ENCODE data around the gene BBLN. TPM values are rescaled to one million over a fixed set of nuclear protein-coding genes. Genes with fewer than 3 reads are reported as not detected.

BBLN gene
- total RNA-seq, 1 donor from 2014 or later = 69.4 TPM

DNA sequence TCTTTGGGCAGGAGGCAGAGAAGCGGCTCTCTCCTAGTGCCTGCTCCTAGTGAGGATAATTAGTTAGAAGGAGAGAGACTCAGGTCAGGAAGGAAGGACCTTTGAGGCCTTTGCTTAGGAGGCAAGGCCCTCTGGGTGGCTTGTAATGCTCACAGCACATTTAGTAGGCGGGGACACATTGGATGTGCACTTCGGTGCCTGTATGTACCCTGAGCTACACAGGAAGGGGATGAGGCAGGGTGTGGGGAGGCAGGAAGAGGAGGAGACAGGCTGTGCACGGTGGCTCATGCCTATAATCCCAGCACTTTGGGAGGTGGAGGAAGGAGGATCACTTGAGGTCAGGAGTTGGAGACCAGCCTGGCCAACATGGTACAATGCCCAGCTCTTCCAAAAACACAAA is 18.0 kb upstream of the BBLN start:
- Histone ChIP-seq H3K4me2 (no peak overlapping the region), H3K9ac (no peak overlapping the region), H4K20me1 (ENCODE audit: low read depth) (no peaks in the 10 kb centered on the region), H3K27ac (no peak overlapping the region), H3K4me3 (no peak overlapping the region), H3F3A (ENCODE audit: low read depth) (no peaks in the 10 kb centered on the region), H3K36me3 (no peaks in the 10 kb centered on the region), H3K79me2 (ENCODE audit: low read depth) (no peaks in the 10 kb centered on the region), H3K9me3 (ENCODE audit: low read depth) (no peaks in the 10 kb centered on the region), H2AFZ (replicated peaks) (no peak overlapping the region), H3K4me1 (peaks cover 3% of the 10 kb centered on the region), H3K27me3 (no peaks in the 10 kb centered on the region)
- Mint-ChIP-seq H3K27me3 (ENCODE audit: insufficient read depth, low read depth) (peaks cover 15% of the 10 kb centered on the region), H3K27ac (peak overlapping the region; percentile 82), H3K4me1 (peaks cover 30% of the 10 kb centered on the region), H3K36me3 (no peaks in the 10 kb centered on the region), H3K9me3 (no peaks in the 10 kb centered on the region), H3K4me3 (no peak overlapping the region)
- TF ChIP-seq EZH2 (IDR thresholded peaks at IDR 0.05) (no peak), EZH2phosphoT487 (IDR thresholded peaks at IDR 0.05) (no peak)
- TF ChIP-seq, protein P1, sequence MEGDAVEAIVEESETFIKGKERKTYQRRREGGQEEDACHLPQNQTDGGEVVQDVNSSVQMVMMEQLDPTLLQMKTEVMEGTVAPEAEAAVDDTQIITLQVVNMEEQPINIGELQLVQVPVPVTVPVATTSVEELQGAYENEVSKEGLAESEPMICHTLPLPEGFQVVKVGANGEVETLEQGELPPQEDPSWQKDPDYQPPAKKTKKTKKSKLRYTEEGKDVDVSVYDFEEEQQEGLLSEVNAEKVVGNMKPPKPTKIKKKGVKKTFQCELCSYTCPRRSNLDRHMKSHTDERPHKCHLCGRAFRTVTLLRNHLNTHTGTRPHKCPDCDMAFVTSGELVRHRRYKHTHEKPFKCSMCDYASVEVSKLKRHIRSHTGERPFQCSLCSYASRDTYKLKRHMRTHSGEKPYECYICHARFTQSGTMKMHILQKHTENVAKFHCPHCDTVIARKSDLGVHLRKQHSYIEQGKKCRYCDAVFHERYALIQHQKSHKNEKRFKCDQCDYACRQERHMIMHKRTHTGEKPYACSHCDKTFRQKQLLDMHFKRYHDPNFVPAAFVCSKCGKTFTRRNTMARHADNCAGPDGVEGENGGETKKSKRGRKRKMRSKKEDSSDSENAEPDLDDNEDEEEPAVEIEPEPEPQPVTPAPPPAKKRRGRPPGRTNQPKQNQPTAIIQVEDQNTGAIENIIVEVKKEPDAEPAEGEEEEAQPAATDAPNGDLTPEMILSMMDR (IDR thresholded peaks at IDR 0.05) = no peak
- no peak for DNase-seq (ENCODE audit: low spot score)

DNA sequence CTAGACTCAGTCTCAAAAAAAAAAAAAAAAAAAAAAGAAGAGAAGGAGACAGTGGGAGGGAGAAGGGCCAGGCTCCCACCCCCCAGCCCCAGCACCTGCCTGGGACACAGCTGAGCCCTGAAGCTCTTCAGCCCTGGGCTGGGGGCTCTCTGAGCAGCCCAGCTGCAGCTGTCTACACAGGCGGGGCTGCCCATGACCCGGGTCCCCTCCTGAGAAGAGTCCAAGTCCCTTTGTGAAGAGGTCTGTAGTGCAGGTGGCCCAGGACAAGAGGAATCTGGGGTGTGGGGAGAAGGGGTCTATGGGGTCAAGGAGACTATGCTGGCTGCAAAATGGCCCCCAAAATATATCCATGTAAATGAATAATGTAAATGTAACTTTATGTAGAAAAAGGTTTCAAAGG is 17.5 kb upstream of the BBLN start:
- no peak for DNase-seq (ENCODE audit: low spot score)
- H3K27ac Mint-ChIP-seq = no peak overlapping the region
- no peak overlapping the region for H3K4me2 ChIP-seq
- no peak overlapping the region for H3K4me3 Mint-ChIP-seq
- H3K27ac ChIP-seq = no peak overlapping the region
- H3K9ac ChIP-seq = no peak overlapping the region
- no peak overlapping the region for H3K4me3 ChIP-seq
- H2AFZ ChIP-seq (replicated peaks) = no peak overlapping the region
- peaks cover 25% of the 10 kb centered on the region for H3K4me1 Mint-ChIP-seq
- TF ChIP-seq EZH2 (IDR thresholded peaks at IDR 0.05) (no peak), EZH2phosphoT487 (IDR thresholded peaks at IDR 0.05) (no peak)
- TF ChIP-seq, protein P1 (IDR thresholded peaks at IDR 0.05) = no peak
- H3K9me3 Mint-ChIP-seq = no peaks in the 10 kb centered on the region
- H3K36me3 ChIP-seq = no peaks in the 10 kb centered on the region
- peaks cover 11% of the 10 kb centered on the region for H3K27me3 Mint-ChIP-seq (ENCODE audit: insufficient read depth, low read depth)
- H4K20me1 ChIP-seq (ENCODE audit: low read depth) = no peaks in the 10 kb centered on the region
- H3K27me3 ChIP-seq = no peaks in the 10 kb centered on the region
- H3K9me3 ChIP-seq (ENCODE audit: low read depth) = no peaks in the 10 kb centered on the region
- H3K79me2 ChIP-seq (ENCODE audit: low read depth) = no peaks in the 10 kb centered on the region
- no peaks in the 10 kb centered on the region for H3K36me3 Mint-ChIP-seq
- H3F3A ChIP-seq (ENCODE audit: low read depth) = no peaks in the 10 kb centered on the region
- peaks cover 3% of the 10 kb centered on the region for H3K4me1 ChIP-seq

DNA sequence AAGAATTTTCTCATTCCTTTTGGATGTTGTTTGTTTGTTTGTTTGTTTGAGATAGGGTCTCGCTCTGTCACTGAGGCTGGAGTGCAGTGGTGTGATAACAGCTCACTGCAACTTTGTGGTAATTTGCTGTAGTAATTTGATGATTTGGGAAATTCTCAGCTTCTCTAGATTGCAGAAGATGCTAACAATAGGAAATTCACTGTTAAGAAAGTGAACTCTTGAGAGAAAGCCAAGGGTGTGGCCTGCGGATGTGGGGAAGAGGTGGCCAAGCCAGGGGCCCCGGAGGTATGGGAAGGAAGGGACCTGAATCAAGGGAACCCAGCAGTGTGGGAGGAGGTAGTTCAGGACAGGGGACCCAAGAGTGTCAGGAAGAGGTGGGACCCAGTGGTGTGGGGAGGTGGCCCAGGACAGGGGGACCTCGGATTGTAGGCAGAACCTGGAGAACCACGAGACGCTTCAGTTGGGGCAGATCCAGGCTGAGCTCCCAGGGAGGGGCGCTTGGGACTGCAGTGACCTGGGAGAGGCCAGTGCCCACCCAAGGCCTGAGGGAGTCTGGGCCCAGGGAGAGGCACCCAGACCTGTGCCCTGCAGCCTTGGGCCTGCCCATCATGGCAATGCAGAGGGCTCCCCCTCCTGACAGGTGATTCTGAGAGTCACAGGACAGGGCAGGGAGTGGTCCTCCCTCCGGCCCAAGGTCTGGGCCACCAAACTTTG is 16.4 kb upstream of the BBLN start:
- no peak for DNase-seq (ENCODE audit: low spot score)
- no peak overlapping the region for H2AFZ ChIP-seq (replicated peaks)
- H3K9me3 Mint-ChIP-seq = no peaks in the 10 kb centered on the region
- H3K27ac Mint-ChIP-seq = peak overlapping the region; percentile 85
- H3K4me3 Mint-ChIP-seq = peak overlapping the region; percentile 13
- no peak overlapping the region for H3K4me3 ChIP-seq
- no peaks in the 10 kb centered on the region for H4K20me1 ChIP-seq (ENCODE audit: low read depth)
- no peak overlapping the region for H3K27ac ChIP-seq
- peaks cover 20% of the 10 kb centered on the region for H3K4me1 Mint-ChIP-seq
- H3K36me3 ChIP-seq = no peaks in the 10 kb centered on the region
- H3F3A ChIP-seq (ENCODE audit: low read depth) = no peaks in the 10 kb centered on the region
- peaks cover 9% of the 10 kb centered on the region for H3K27me3 Mint-ChIP-seq (ENCODE audit: insufficient read depth, low read depth)
- H3K27me3 ChIP-seq = no peaks in the 10 kb centered on the region
- no peak overlapping the region for H3K4me2 ChIP-seq
- no peaks in the 10 kb centered on the region for H3K36me3 Mint-ChIP-seq
- H3K9me3 ChIP-seq (ENCODE audit: low read depth) = no peaks in the 10 kb centered on the region
- TF ChIP-seq EZH2phosphoT487 (IDR thresholded peaks at IDR 0.05) (no peak), EZH2 (IDR thresholded peaks at IDR 0.05) (no peak)
- TF ChIP-seq, protein P1 (IDR thresholded peaks at IDR 0.05) = no peak
- H3K4me1 ChIP-seq = peaks cover 3% of the 10 kb centered on the region
- H3K9ac ChIP-seq = no peak overlapping the region
- no peaks in the 10 kb centered on the region for H3K79me2 ChIP-seq (ENCODE audit: low read depth)
